CD4-positive, alpha-beta memory T cell (primary cell): ENCODE data around the gene CAPZB. TPM values are rescaled to one million over a fixed set of nuclear protein-coding genes. Genes with fewer than 3 reads are reported as not detected.

Source experiments
- CTCF ChIA-PET: fragments of 350-600 bp; sonication (Branson Sonifier 250); formaldehyde crosslinking; loops from one replicate; lab custom pipeline; 2021; ENCODE audit warnings: inconsistent platforms; ENCODE audit not compliant: partially characterized antibody; lab: Charles Lee
- POLR2A ChIA-PET: fragments of 350-600 bp; sonication (Branson Sonifier 250); formaldehyde crosslinking; loops from one replicate; lab custom pipeline; 2021; ENCODE audit not compliant: partially characterized antibody; lab: Charles Lee
- DNase-seq, 5 donors: peaks; one replicate each; pipeline versions ENCODE4 v3.0.0 to v3.0.0-alpha.2; 2020 to 2022; ENCODE audit warnings: mixed read lengths in 1 of 5
- H3K27ac ChIP-seq: one replicate; pipeline ENCODE4 v1.7.0; 2013; ENCODE audit warnings: low read depth, low read length
- H3K27me3 ChIP-seq: 2 replicates; pipeline ENCODE4 v1.7.0; 2013; ENCODE audit warnings: mild to moderate bottlenecking, low read length, moderate library complexity; ENCODE audit not compliant: insufficient read depth
- H3K36me3 ChIP-seq: 2 replicates; pipeline ENCODE4 v1.7.0; 2013; ENCODE audit warnings: mild to moderate bottlenecking, low read length, moderate library complexity; ENCODE audit not compliant: insufficient read depth
- H3K4me1 ChIP-seq: 2 replicates; pipeline ENCODE4 v1.7.0; 2013; ENCODE audit warnings: mild to moderate bottlenecking, low read length, moderate library complexity; ENCODE audit not compliant: insufficient read depth
- H3K4me3 ChIP-seq, 2 donors: one replicate each; pipeline ENCODE4 v1.7.0; 2013; ENCODE audit warnings: low read length in 2 of 2, mild to moderate bottlenecking in 1 of 2
- H3K9me3 ChIP-seq, 2 donors: one replicate each; pipeline ENCODE4 v1.7.0; 2013; ENCODE audit warnings: low read length in 2 of 2, control low read depth in 1 of 2; ENCODE audit not compliant: control insufficient read depth in 1 of 2
- H3K27ac Mint-ChIP-seq, 7 donors: one replicate each; pipeline ENCODE4 v1.8.0; 2020 to 2021; ENCODE audit warnings: mixed read lengths in 7 of 7, mild to moderate bottlenecking in 6 of 7, inconsistent platforms in 3 of 7, moderate library complexity in 3 of 7
- H3K27me3 Mint-ChIP-seq, 2 donors: one replicate each; pipeline ENCODE4 v1.8.0; 2020 to 2021; ENCODE audit warnings: mixed read lengths in 2 of 2
- H3K36me3 Mint-ChIP-seq, 2 donors: one replicate each; pipeline ENCODE4 v1.8.0; 2020 to 2021; ENCODE audit warnings: mixed read lengths in 2 of 2, inconsistent platforms in 1 of 2, mild to moderate bottlenecking in 1 of 2
- H3K4me1 Mint-ChIP-seq, 4 donors: one replicate each; pipeline ENCODE4 v1.8.0; 2020 to 2021; ENCODE audit warnings: mixed read lengths in 4 of 4, mild to moderate bottlenecking in 1 of 4
- H3K4me3 Mint-ChIP-seq, 8 donors: one replicate each; pipeline ENCODE4 v1.8.0; 2020 to 2021; ENCODE audit warnings: mixed read lengths in 8 of 8, mild to moderate bottlenecking in 7 of 8, moderate library complexity in 6 of 8, inconsistent platforms in 3 of 8
- H3K9me3 Mint-ChIP-seq, 8 donors: one replicate each; pipeline ENCODE4 v1.8.0; 2020 to 2021; ENCODE audit warnings: mixed read lengths in 8 of 8, mild to moderate bottlenecking in 5 of 8, inconsistent platforms in 3 of 8, moderate library complexity in 1 of 8
- intact Hi-C: fragments of 100-400 bp; cut with micrococcal nuclease; formaldehyde crosslinking; loops from one replicate; pipeline ENCODE4 v1.15.1; 2023
- polyA plus RNA-seq, 2 donors: library from polyadenylated mRNA; unstranded; fragments of 300-500 nt; fragmentation: Illumina TruSeq; gene quantifications; one replicate each; pipeline ENCODE4 v1.2.3, GENCODE V29; 2021
- total RNA-seq, 2 experiments: library from RNA; stranded (reverse); gene quantifications; one replicate each; pipeline ENCODE4 v1.2.3, GENCODE V29; 2021

CAPZB gene
- total and polyA plus RNA-seq, 4 experiments from 2014 or later, result 244 to 602 (median 346) TPM

- Mint-ChIP-seq H3K4me1 (peaks cover 73 to 98% (median 86%) of the 10 kb centered on the region in 4 donors), H3K4me3 (peak overlapping the region in 4 of 8 donors; percentile 21 to 95 (median 52)), H3K9me3 (no peaks in the 10 kb centered on the region), H3K36me3 (peaks cover 24 to 70% of the 10 kb centered on the region in 2 donors), H3K27ac (peak overlapping the region; percentile 18 to 99 (median 94)), H3K27me3 (no peaks in the 10 kb centered on the region)
- intact Hi-C loops, result no loop called here
- no peak for DNase-seq
- Histone ChIP-seq H3K27me3 (no peaks in the 10 kb centered on the region), H3K27ac (peak overlapping the region; percentile 80), H3K4me1 (peaks cover 97% of the 10 kb centered on the region), H3K4me3 (no peak overlapping the region), H3K9me3 (no peaks in the 10 kb centered on the region), H3K36me3 (peaks cover 18% of the 10 kb centered on the region)
- POLR2A ChIA-PET, result interaction anchor here (23.9 to 25.1 kb wide), 2 partner anchors 3 to 9 kb away, joined by 734 read pairs; partner anchors contain the start of gene CAPZB
- CTCF ChIA-PET, result interaction anchor here (1.0 kb wide), 1 partner anchor 107 kb away, joined by 3 read pairs; no protein-coding TSS in a partner anchor
These were observed 10.0 kb downstream of the CAPZB start for GRCh38 chr1:19475296-19475695.

GRCh38 chr1:19472174-19472573 is 13.2 kb downstream of the CAPZB start:
- H3K9me3 ChIP-seq, result no peaks in the 10 kb centered on the region
- H3K27me3 ChIP-seq, result no peaks in the 10 kb centered on the region
- H3K4me3 ChIP-seq, result no peak overlapping the region
- ChIA-PET POLR2A (interaction anchor here (0.9 to 25.1 kb wide), 4 partner anchors 6 to 110 kb away, joined by 3 to 734 read pairs (median 368); partner anchors contain the start of gene CAPZB), CTCF (interaction anchor here (1.3 to 1.8 kb wide), 3 partner anchors 8 to 39 kb away, joined by 3 to 9 read pairs (median 4); no protein-coding TSS in a partner anchor)
- peaks cover 17% of the 10 kb centered on the region for H3K36me3 ChIP-seq
- H3K4me1 Mint-ChIP-seq, result peaks cover 73 to 98% (median 86%) of the 10 kb centered on the region in 4 donors
- peak overlapping the region; percentile 77 to 87 (median 84) for H3K27ac Mint-ChIP-seq
- peaks cover 31 to 63% of the 10 kb centered on the region in 2 donors for H3K36me3 Mint-ChIP-seq
- intact Hi-C loops, result no loop called here
- peak overlapping the region in 7 of 8 donors; percentile 6 to 75 (median 55) for H3K4me3 Mint-ChIP-seq
- DNase-seq, result no peak
- H3K9me3 Mint-ChIP-seq, result no peaks in the 10 kb centered on the region
- no peaks in the 10 kb centered on the region for H3K27me3 Mint-ChIP-seq
- H3K27ac ChIP-seq, result no peak overlapping the region
- peaks cover 97% of the 10 kb centered on the region for H3K4me1 ChIP-seq

- no peak for DNase-seq
- H3K27me3 ChIP-seq, result no peaks in the 10 kb centered on the region
- ChIA-PET CTCF (interaction anchor here (1.0 to 4.8 kb wide), 9 partner anchors 8 to 183 kb away, joined by 3 to 26 read pairs (median 4); a partner anchor contains a TSS), POLR2A (interaction anchor here (0.8 to 25.1 kb wide), 13 partner anchors 3 to 175 kb away, joined by 3 to 734 read pairs (median 5); partner anchors contain the start of genes CAPZB and NBL1)
- Mint-ChIP-seq H3K36me3 (peaks cover 30 to 60% of the 10 kb centered on the region in 2 donors), H3K4me1 (peaks cover 69 to 98% (median 85%) of the 10 kb centered on the region in 4 donors), H3K9me3 (no peaks in the 10 kb centered on the region), H3K27me3 (no peaks in the 10 kb centered on the region), H3K27ac (peak overlapping the region; percentile 86 to 97 (median 95)), H3K4me3 (peak overlapping the region; percentile 71 to 87 (median 80))
- H3K27ac ChIP-seq, result peak overlapping the region; percentile 59
- intact Hi-C loops, result loop anchor here (2.0 to 5.0 kb wide), 2 partner anchors 37 to 78 kb away; no protein-coding TSS in a partner anchor
- H3K4me1 ChIP-seq, result peaks cover 97% of the 10 kb centered on the region
- no peaks in the 10 kb centered on the region for H3K9me3 ChIP-seq
- H3K4me3 ChIP-seq, result peak overlapping the region; percentile 23 to 28
- peaks cover 12% of the 10 kb centered on the region for H3K36me3 ChIP-seq
These were observed 16.3 kb downstream of the CAPZB start for GRCh38 chr1:19469004-19469403.

- peaks cover 97% of the 10 kb centered on the region for H3K4me1 ChIP-seq
- intact Hi-C loops, result loop anchor here (1.0 to 5.0 kb wide), 3 partner anchors 17 to 78 kb away; partner anchors contain the start of gene CAPZB
- POLR2A ChIA-PET, result interaction anchor here (0.8 to 25.1 kb wide), 13 partner anchors 3 to 176 kb away, joined by 3 to 734 read pairs (median 5); partner anchors contain the start of genes CAPZB and NBL1
- DNase-seq, result peak; percentile 65 to 86 (median 72)
- H3K4me3 Mint-ChIP-seq, result peak overlapping the region; percentile 71 to 87 (median 80)
- CTCF ChIA-PET, result interaction anchor here (0.7 to 4.8 kb wide), 8 partner anchors 9 to 183 kb away, joined by 3 to 26 read pairs (median 4); a partner anchor contains a TSS
- peaks cover 72 to 98% (median 86%) of the 10 kb centered on the region in 4 donors for H3K4me1 Mint-ChIP-seq
- peak overlapping the region; percentile 23 to 28 for H3K4me3 ChIP-seq
- H3K27ac Mint-ChIP-seq, result peak overlapping the region; percentile 86 to 97 (median 95)
- H3K27me3 ChIP-seq, result no peaks in the 10 kb centered on the region
- peaks cover 12% of the 10 kb centered on the region for H3K36me3 ChIP-seq
- H3K27me3 Mint-ChIP-seq, result no peaks in the 10 kb centered on the region
- no peaks in the 10 kb centered on the region for H3K9me3 Mint-ChIP-seq
- H3K27ac ChIP-seq, result peak overlapping the region; percentile 59
- H3K9me3 ChIP-seq, result no peaks in the 10 kb centered on the region
- peaks cover 36 to 59% of the 10 kb centered on the region in 2 donors for H3K36me3 Mint-ChIP-seq
These were observed 16.9 kb downstream of the CAPZB start for GRCh38 chr1:19468397-19468956.

GRCh38 chr1:19467199-19468187 is 17.8 kb downstream of the CAPZB start:
- CTCF ChIA-PET, result interaction anchor here (0.7 to 4.8 kb wide), 7 partner anchors 10 to 114 kb away, joined by 3 to 26 read pairs (median 4); no protein-coding TSS in a partner anchor
- POLR2A ChIA-PET, result interaction anchor here (1.4 to 25.1 kb wide), 7 partner anchors 2 to 130 kb away, joined by 4 to 734 read pairs (median 9); partner anchors contain the start of gene CAPZB
- peaks cover 97% of the 10 kb centered on the region for H3K4me1 ChIP-seq
- no peaks in the 10 kb centered on the region for H3K27me3 ChIP-seq
- peak overlapping the region; percentile 59 for H3K27ac ChIP-seq
- H3K4me3 ChIP-seq, result no peak overlapping the region
- DNase-seq, result no peak
- intact Hi-C loops, result loop anchor here (1.0 to 5.0 kb wide), 3 partner anchors 18 to 77 kb away; partner anchors contain the start of gene CAPZB
- Mint-ChIP-seq H3K4me3 (peak overlapping the region; percentile 5 to 87 (median 73)), H3K27me3 (no peaks in the 10 kb centered on the region), H3K4me1 (peaks cover 81 to 99% (median 90%) of the 10 kb centered on the region in 4 donors), H3K27ac (peak overlapping the region; percentile 86 to 97 (median 95)), H3K36me3 (peaks cover 34 to 59% of the 10 kb centered on the region in 2 donors), H3K9me3 (no peaks in the 10 kb centered on the region)
- peaks cover 7% of the 10 kb centered on the region for H3K36me3 ChIP-seq
- H3K9me3 ChIP-seq, result no peaks in the 10 kb centered on the region

- H3K4me3 ChIP-seq, result no peak overlapping the region
- ChIA-PET POLR2A (interaction anchor here (0.9 to 25.1 kb wide), 5 partner anchors 10 to 215 kb away, joined by 3 to 734 read pairs (median 6); partner anchors contain the start of genes CAPZB, EMC1 and MRTO4), CTCF (interaction anchor here (1.0 to 4.8 kb wide), 9 partner anchors 11 to 129 kb away, joined by 3 to 26 read pairs (median 5); no protein-coding TSS in a partner anchor)
- no peaks in the 10 kb centered on the region for H3K9me3 ChIP-seq
- no peak for DNase-seq
- H3K4me3 Mint-ChIP-seq, result peak overlapping the region in 7 of 8 donors; percentile 25 to 77 (median 66)
- no peaks in the 10 kb centered on the region for H3K27me3 ChIP-seq
- H3K27me3 Mint-ChIP-seq, result no peaks in the 10 kb centered on the region
- H3K9me3 Mint-ChIP-seq, result no peaks in the 10 kb centered on the region
- peaks cover 78 to 97% (median 87%) of the 10 kb centered on the region in 4 donors for H3K4me1 Mint-ChIP-seq
- peaks cover 99% of the 10 kb centered on the region for H3K4me1 ChIP-seq
- peak overlapping the region; percentile 36 for H3K27ac ChIP-seq
- intact Hi-C loops, result loop anchor here (5.0 kb wide), 1 partner anchor 34 kb away; no protein-coding TSS in a partner anchor
- H3K36me3 Mint-ChIP-seq, result peaks cover 27 to 47% of the 10 kb centered on the region in 2 donors
- peak overlapping the region; percentile 81 to 92 (median 90) for H3K27ac Mint-ChIP-seq
- H3K36me3 ChIP-seq, result peaks cover 7% of the 10 kb centered on the region
These were observed 19.2 kb downstream of the CAPZB start for GRCh38 chr1:19466112-19466561.
